Measurements from ENCODE around the gene EXOC2. TPM values are rescaled to one million over a fixed set of nuclear protein-coding genes. Genes with fewer than 3 reads are reported as not detected.

Gene EXOC2
- polyA plus RNA-seq, 1 donor, result 22.3 TPM

- DNase-seq, result no peak
Measured at GRCh38 chr6:516213-516612, 176.7 kb downstream of the EXOC2 start.

GRCh38 chr6:515267-515666 lies 177.7 kb downstream of the EXOC2 start:
- no peak for DNase-seq

GRCh38 chr6:514396-514978 lies 178.5 kb downstream of the EXOC2 start:
- DNase-seq, result no peak

GRCh38 chr6:513961-514360 lies 179.0 kb downstream of the EXOC2 start:
- no peak for DNase-seq

- DNase-seq, result no peak
Measured at GRCh38 chr6:513058-513457, 179.9 kb downstream of the EXOC2 start.

GRCh38 chr6:511488-512137 lies 181.3 kb downstream of the EXOC2 start:
- DNase-seq, result no peak

DNA sequence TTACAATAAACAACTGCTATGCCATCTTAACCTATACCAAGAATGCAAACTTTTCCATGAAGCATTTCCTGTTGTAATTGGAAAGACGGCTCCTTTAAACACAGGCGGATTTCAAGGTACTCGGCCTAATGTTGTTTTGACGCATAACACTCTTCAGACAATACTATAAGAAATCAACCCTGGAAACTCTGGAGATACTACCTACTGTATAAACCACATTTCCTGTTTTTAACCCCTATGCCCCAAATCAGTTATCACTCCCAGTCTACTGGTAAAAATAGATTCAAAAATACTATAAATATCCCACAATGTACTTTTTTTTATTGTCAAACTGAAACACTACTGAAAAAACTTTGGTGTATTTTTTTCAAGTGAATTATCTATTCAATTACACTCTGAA lies 183.3 kb downstream of the EXOC2 start:
- DNase-seq, result no peak

DNA sequence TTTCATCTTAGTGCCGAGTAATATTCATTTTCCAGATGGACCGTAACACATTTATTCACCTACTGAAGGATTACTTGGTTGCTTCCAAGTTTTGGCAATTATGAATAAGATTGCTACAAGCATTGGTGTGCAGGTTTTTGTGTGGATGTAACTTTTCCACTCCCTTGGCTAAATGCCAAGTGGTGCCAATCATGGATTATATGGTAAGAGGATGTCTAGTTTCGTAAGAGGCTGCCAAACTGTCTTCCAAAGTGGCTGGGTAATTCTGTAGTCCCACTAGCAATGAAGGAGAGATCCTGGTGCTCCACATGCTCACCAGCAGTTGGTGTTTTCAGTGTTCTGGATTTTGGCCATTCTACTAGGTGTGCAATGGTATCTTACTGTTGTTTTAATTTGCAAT lies 184.3 kb downstream of the EXOC2 start:
- DNase-seq, result no peak

DNA sequence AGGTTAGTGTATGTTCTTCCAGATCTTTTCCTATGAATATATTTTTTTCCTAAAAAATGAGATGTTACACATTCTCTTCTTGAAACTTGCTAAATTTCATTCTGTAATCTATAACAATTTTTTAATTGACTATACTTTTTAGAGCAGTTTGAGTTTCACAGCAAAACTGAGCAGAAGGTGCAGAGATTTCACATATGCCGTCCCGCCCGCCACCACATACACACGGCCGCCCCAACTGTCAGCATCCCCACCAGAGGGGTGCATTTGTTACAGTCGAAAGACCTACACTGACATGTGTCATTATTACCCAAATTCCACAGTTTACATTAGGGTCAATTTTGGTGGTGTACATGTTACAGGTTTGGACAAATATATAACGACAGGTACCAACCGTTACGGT lies 184.9 kb downstream of the EXOC2 start:
- DNase-seq, result no peak

- no peak for DNase-seq
Measured at GRCh38 chr6:506920-507622, 185.9 kb downstream of the EXOC2 start.

DNA sequence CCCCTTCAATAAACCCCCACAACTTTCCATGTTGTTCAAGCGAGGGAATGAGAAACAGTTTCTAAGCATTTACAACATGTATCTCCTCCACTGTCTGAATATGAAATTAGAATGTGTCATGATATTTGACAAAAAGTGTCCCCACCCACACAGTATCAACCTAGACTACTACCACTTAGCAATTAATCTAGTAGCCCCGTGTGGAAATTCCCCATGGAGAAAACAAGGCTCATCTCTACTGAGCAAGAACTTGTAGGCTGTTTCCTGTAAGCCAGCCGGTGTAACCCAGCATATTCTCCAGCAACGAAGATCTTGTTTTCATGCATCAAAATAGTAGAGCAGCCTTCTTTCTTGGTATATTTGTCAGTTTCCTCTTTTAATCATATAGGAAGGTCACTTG lies 186.4 kb downstream of the EXOC2 start:
- no peak for DNase-seq

DNA sequence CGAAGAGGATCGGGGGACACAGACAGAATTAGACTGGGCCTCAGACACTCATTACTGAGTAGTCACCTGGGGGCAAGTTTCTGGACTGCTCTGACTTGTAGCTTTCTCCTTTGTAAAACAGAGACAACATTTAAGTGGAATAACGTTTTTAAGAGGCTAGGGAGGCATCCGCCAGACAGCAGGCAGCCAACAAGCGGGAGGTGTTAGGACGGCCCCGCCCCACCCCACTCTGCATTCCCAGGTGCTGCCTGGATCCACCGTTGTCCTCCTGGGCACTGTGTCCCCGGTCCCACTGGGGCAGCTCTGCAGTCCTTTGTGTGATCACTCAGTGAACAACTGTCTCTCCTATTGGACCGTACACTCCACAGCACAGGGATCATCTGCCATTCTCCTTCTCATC lies 187.6 kb downstream of the EXOC2 start:
- no peak for DNase-seq

DNA sequence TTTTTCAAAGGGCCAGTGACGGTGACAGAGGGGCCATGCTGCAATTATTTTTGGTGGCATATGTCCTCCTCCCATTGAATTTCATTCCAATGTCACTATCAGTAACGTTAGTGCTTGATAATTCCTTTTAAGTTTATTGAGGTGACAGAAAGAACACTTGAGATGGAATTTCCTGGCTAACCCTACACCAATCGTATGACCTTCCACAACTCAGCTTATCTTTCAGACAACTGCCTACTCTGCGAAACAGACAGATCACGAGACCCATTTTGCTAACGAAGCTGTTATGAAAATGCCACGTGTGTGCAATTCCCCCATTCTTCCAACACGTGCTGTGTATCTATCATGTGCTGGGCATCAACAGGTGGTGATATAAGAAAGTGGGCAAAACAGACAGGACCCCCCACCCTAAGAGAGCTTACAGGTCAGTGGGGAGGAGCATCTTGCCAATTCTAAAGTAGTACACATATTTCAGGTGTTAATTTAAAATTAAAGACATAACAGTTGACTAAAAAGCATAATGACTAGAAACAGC lies 188.4 kb downstream of the EXOC2 start:
- no peak for DNase-seq

GRCh38 chr6:503610-504362 lies 189.2 kb downstream of the EXOC2 start:
- no peak for DNase-seq

- no peak for DNase-seq
Measured at GRCh38 chr6:502761-503160, 190.2 kb downstream of the EXOC2 start.

DNA sequence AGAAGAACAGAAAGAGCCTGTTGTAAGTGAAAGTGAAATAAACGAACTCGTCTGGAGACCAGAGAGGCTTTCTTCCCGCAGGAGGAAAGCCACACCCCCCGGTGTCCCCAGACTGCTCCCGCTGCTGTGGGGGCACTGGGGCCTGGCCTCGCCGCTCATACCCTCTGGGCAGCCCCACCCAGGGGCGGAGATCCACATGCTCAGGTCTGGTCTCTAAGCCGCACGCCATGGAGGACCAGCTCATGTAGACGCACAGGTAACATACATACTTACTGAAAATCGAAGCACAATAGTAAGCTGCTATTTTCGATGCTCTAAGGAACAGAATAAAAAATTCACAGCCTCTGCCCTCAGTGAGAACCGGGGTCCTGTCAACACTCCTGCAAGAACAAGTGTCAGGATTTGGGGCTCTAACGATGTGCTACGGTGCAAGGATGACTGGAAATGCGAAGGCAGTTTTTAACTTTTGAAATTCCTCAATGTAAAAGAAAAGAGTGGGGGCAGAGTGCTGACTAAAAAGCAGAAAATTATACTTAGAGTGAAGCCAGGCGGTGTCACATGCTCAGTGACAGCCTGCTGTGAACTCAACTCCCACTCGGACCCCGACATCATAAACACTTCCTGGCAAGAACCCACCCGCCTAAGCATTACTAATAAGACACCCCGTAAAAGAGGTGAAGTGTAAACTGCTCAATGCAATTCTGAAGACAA lies 190.9 kb downstream of the EXOC2 start:
- no peak for DNase-seq

DNA sequence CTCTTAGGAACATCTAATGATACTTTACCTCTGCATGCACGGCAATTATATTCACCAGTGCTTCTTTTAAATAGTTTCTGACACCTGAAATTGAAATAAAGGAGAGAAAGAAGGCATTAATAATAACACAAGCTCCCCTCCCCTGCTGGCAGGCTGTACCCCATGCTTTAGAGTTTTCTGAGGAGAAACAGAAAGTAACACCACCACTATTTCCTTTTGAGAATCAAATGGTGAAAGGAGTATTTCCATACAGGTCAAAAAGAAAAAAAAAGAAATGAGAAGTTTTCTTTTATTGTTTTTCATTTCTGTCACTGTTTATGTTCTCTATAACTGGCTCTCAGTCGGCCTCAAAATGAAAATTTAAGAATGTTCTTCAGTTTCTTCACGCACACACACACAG lies 193.3 kb downstream of the EXOC2 start:
- no peak for DNase-seq

DNA sequence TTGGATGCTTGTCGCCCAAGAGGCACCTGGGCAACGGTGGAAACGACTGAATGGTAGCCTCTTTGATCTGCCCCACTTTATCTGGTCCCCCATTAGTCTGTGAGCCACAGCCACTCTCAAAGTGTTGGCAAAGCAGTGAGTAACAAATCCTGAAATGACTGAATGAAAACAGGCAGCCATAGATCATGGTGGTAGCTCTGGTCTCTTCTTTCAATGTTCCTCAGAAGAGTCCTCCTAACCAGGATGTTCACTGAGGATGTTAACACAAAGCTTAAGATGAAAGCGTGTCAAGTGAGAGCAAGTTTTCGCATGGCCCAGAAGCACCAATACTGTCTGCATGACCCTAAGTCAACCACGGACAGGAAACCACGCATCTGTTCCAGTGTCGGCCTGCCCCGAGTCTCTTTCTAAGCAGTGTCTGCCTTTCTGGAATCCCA lies 194.1 kb downstream of the EXOC2 start:
- no peak for DNase-seq

DNA sequence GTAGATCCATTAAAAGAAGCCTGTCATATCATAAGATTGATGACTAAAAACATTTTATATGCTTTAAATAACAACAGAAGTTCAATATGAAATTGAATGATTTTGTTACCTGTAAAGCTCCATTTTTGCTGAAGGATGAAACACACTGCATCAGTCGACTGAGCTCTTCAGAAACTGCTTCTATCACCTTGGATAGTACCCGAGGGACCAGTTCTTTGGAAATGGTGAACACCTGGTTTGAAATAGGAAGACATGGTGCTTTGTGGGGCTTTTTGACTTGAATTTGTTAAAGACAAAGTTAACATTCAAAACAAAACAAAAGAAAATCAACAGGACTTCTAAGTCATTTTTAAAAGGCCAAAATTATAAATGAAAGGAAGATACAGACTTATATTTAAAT lies 195.7 kb downstream of the EXOC2 start:
- no peak for DNase-seq

DNA sequence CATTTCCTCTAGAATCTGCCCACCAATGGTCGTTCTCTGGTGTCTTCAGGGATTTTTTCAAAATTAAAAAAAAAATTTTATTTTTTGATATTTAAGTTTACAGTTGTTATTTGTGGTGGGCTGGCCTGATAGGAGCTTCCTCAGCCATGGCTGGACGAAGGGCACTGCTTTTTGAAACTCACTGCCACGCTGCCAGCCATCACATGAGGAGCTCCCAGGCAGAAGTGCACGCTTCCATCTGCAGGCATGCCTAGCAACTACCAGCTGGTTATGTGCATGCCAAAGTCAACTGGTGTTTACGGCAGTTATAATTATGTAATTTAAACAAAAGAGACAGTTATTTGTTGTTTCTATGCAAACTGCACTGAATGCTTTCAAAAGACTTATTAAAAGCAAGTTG lies 196.3 kb downstream of the EXOC2 start:
- DNase-seq, result no peak

DNA sequence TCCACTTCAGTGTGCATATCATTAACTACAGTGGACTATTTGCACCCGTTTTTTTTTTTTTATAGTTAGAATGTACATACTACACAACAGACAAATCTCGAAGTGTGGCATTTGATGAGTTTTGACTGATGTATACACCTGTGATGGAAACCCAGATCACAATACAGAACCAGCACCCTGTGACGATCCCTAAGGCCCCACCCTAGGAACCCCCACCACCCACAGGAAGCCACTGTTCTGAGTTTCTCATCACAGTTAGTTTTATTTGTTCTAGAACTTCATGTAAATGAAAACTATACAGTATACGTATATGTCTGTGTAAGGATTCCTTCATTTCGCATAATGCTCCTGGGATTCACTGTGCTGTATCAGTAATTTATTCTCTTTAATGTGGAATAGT lies 198.5 kb downstream of the EXOC2 start:
- DNase-seq, result no peak

DNA sequence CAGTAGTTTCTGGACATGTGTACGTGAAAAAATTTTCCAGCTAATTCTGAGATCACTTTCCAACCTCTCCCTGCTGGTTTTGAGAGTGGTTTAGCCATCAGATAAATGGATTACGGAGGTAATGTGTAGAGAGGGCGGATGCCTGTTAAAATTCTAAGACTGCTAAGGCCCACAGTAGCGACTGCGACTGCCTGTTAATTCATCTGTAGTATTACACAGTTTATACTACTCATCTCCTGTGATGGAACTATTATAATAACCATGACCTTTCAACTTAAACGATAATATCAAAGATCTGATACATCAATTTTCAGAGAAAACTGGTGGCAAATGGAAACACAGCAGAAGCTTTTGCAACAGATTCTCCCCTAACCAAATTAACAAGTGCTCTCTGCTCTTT lies 199.1 kb downstream of the EXOC2 start:
- DNase-seq, result no peak
